Measurements from ENCODE around the gene DMTF1.

DMTF1 gene

GRCh38 chr7:87213811-87214210, 61.6 kb downstream of the DMTF1 start:
- no peak overlapping the region for H3K27ac ChIP-seq (ENCODE audit: low read length)
- no peaks in the 10 kb centered on the region for H3K27me3 ChIP-seq (ENCODE audit: low read depth, low read length)
- H3K4me1 ChIP-seq (ENCODE audit: control insufficient read depth in 1 of 2, insufficient read depth in 2 of 2, low read length in 2 of 2): peaks cover 6 to 10% of the 10 kb centered on the region in 2 donors
- no peak overlapping the region for H3K4me3 ChIP-seq (ENCODE audit: low read depth in 1 of 2, low read length in 2 of 2)
- no peaks in the 10 kb centered on the region for H3K36me3 ChIP-seq (ENCODE audit: control insufficient read depth in 1 of 2, insufficient read depth in 2 of 2, low read length in 2 of 2)
- H3K9me3 ChIP-seq (ENCODE audit: control insufficient read depth in 1 of 2, low read length in 2 of 2): no peaks in the 10 kb centered on the region

GRCh38 chr7:87215046-87215445, 62.8 kb downstream of the DMTF1 start:
- H3K4me1 ChIP-seq (ENCODE audit: control insufficient read depth in 1 of 2, insufficient read depth in 2 of 2, low read length in 2 of 2): peaks cover 6 to 10% of the 10 kb centered on the region in 2 donors
- no peak overlapping the region for H3K4me3 ChIP-seq (ENCODE audit: low read depth in 1 of 2, low read length in 2 of 2)

GRCh38 chr7:87216701-87217508, 64.7 kb downstream of the DMTF1 start:
- H3K36me3 ChIP-seq (ENCODE audit: control insufficient read depth in 1 of 2, insufficient read depth in 2 of 2, low read length in 2 of 2): no peaks in the 10 kb centered on the region
- no peak overlapping the region for H3K4me3 ChIP-seq (ENCODE audit: low read depth in 1 of 2, low read length in 2 of 2)
- peak overlapping the region; percentile 40 for H3K27ac ChIP-seq (ENCODE audit: low read length)
- peaks cover 6 to 19% of the 10 kb centered on the region in 2 donors for H3K4me1 ChIP-seq (ENCODE audit: control insufficient read depth in 1 of 2, insufficient read depth in 2 of 2, low read length in 2 of 2)
- H3K27me3 ChIP-seq (ENCODE audit: low read depth, low read length): no peaks in the 10 kb centered on the region
- H3K9me3 ChIP-seq (ENCODE audit: control insufficient read depth in 1 of 2, low read length in 2 of 2): no peaks in the 10 kb centered on the region

More at GRCh38 chr7:87215046-87215445, 62.8 kb downstream of the DMTF1 start:
- Histone ChIP-seq H3K36me3 (ENCODE audit: control insufficient read depth in 1 of 2, insufficient read depth in 2 of 2, low read length in 2 of 2) (no peaks in the 10 kb centered on the region), H3K27me3 (ENCODE audit: low read depth, low read length) (no peaks in the 10 kb centered on the region), H3K27ac (ENCODE audit: low read length) (no peak overlapping the region), H3K9me3 (ENCODE audit: control insufficient read depth in 1 of 2, low read length in 2 of 2) (no peaks in the 10 kb centered on the region)

GRCh38 chr7:87217983-87218653, 65.9 kb downstream of the DMTF1 start:
- H3K27ac ChIP-seq (ENCODE audit: low read length): peak overlapping the region; percentile 87

GRCh38 chr7:87218796-87219544, 66.7 kb downstream of the DMTF1 start:
- Histone ChIP-seq H3K27ac (ENCODE audit: low read length) (peak overlapping the region; percentile 87), H3K4me1 (ENCODE audit: control insufficient read depth in 1 of 2, insufficient read depth in 2 of 2, low read length in 2 of 2) (peaks cover 6 to 19% of the 10 kb centered on the region in 2 donors), H3K27me3 (ENCODE audit: low read depth, low read length) (no peaks in the 10 kb centered on the region), H3K36me3 (ENCODE audit: control insufficient read depth in 1 of 2, insufficient read depth in 2 of 2, low read length in 2 of 2) (no peaks in the 10 kb centered on the region), H3K4me3 (ENCODE audit: low read depth in 1 of 2, low read length in 2 of 2) (peak overlapping the region; percentile 90 to 95), H3K9me3 (ENCODE audit: control insufficient read depth in 1 of 2, low read length in 2 of 2) (no peaks in the 10 kb centered on the region)

More at GRCh38 chr7:87217983-87218653, 65.9 kb downstream of the DMTF1 start:
- H3K27me3 ChIP-seq (ENCODE audit: low read depth, low read length): no peaks in the 10 kb centered on the region
- no peaks in the 10 kb centered on the region for H3K36me3 ChIP-seq (ENCODE audit: control insufficient read depth in 1 of 2, insufficient read depth in 2 of 2, low read length in 2 of 2)
- H3K4me3 ChIP-seq (ENCODE audit: low read depth in 1 of 2, low read length in 2 of 2): peak overlapping the region; percentile 90 to 95
- no peaks in the 10 kb centered on the region for H3K9me3 ChIP-seq (ENCODE audit: control insufficient read depth in 1 of 2, low read length in 2 of 2)
- peaks cover 6 to 19% of the 10 kb centered on the region in 2 donors for H3K4me1 ChIP-seq (ENCODE audit: control insufficient read depth in 1 of 2, insufficient read depth in 2 of 2, low read length in 2 of 2)

GRCh38 chr7:87219545-87220025, 67.3 kb downstream of the DMTF1 start, which contains the start of gene TMEM243:
TSS of gene TMEM243 (minus strand) at chr7:87219732. CDS start at chr7:87219503, 229 bp downstream.
- Histone ChIP-seq H3K27ac (ENCODE audit: low read length) (peak within 1 kb of the TSS; percentile 87), H3K36me3 (ENCODE audit: control insufficient read depth in 1 of 2, insufficient read depth in 2 of 2, low read length in 2 of 2) (no peaks in the 10 kb centered on the region), H3K4me3 (ENCODE audit: low read depth in 1 of 2, low read length in 2 of 2) (peak within 1 kb of the TSS; percentile 90 to 95), H3K4me1 (ENCODE audit: control insufficient read depth in 1 of 2, insufficient read depth in 2 of 2, low read length in 2 of 2) (peaks cover 6 to 19% of the 10 kb centered on the region in 2 donors), H3K9me3 (ENCODE audit: control insufficient read depth in 1 of 2, low read length in 2 of 2) (no peaks in the 10 kb centered on the region), H3K27me3 (ENCODE audit: low read depth, low read length) (no peaks in the 10 kb centered on the region)

- no peaks in the 10 kb centered on the region for H3K9me3 ChIP-seq (ENCODE audit: control insufficient read depth in 1 of 2, low read length in 2 of 2)
- peak overlapping the region; percentile 87 for H3K27ac ChIP-seq (ENCODE audit: low read length)
- peak overlapping the region; percentile 90 to 95 for H3K4me3 ChIP-seq (ENCODE audit: low read depth in 1 of 2, low read length in 2 of 2)
- H3K36me3 ChIP-seq (ENCODE audit: control insufficient read depth in 1 of 2, insufficient read depth in 2 of 2, low read length in 2 of 2): no peaks in the 10 kb centered on the region
- peaks cover 6 to 19% of the 10 kb centered on the region in 2 donors for H3K4me1 ChIP-seq (ENCODE audit: control insufficient read depth in 1 of 2, insufficient read depth in 2 of 2, low read length in 2 of 2)
- no peaks in the 10 kb centered on the region for H3K27me3 ChIP-seq (ENCODE audit: low read depth, low read length)
These were observed 67.9 kb downstream of the DMTF1 start for GRCh38 chr7:87220026-87220733.

- Histone ChIP-seq H3K4me1 (ENCODE audit: control insufficient read depth in 1 of 2, insufficient read depth in 2 of 2, low read length in 2 of 2) (peaks cover 6 to 19% of the 10 kb centered on the region in 2 donors), H3K27ac (ENCODE audit: low read length) (no peak overlapping the region), H3K4me3 (ENCODE audit: low read depth in 1 of 2, low read length in 2 of 2) (peak overlapping the region; percentile 90 to 95), H3K27me3 (ENCODE audit: low read depth, low read length) (no peaks in the 10 kb centered on the region), H3K36me3 (ENCODE audit: control insufficient read depth in 1 of 2, insufficient read depth in 2 of 2, low read length in 2 of 2) (no peaks in the 10 kb centered on the region), H3K9me3 (ENCODE audit: control insufficient read depth in 1 of 2, low read length in 2 of 2) (no peaks in the 10 kb centered on the region)
These were observed 68.5 kb downstream of the DMTF1 start for GRCh38 chr7:87220734-87221215.

GRCh38 chr7:87223666-87224065, 71.4 kb downstream of the DMTF1 start:
- Histone ChIP-seq H3K9me3 (ENCODE audit: control insufficient read depth in 1 of 2, low read length in 2 of 2) (no peaks in the 10 kb centered on the region), H3K4me3 (ENCODE audit: low read depth in 1 of 2, low read length in 2 of 2) (no peak overlapping the region), H3K36me3 (ENCODE audit: control insufficient read depth in 1 of 2, insufficient read depth in 2 of 2, low read length in 2 of 2) (no peaks in the 10 kb centered on the region), H3K27me3 (ENCODE audit: low read depth, low read length) (no peaks in the 10 kb centered on the region), H3K4me1 (ENCODE audit: control insufficient read depth in 1 of 2, insufficient read depth in 2 of 2, low read length in 2 of 2) (peaks cover 0 to 9% of the 10 kb centered on the region in 2 donors), H3K27ac (ENCODE audit: low read length) (no peak overlapping the region)

GRCh38 chr7:87225696-87226095, 73.4 kb downstream of the DMTF1 start:
- H3K9me3 ChIP-seq (ENCODE audit: control insufficient read depth in 1 of 2, low read length in 2 of 2): no peaks in the 10 kb centered on the region
- H3K4me3 ChIP-seq (ENCODE audit: low read depth in 1 of 2, low read length in 2 of 2): no peak overlapping the region
- no peaks in the 10 kb centered on the region for H3K27me3 ChIP-seq (ENCODE audit: low read depth, low read length)
- H3K4me1 ChIP-seq (ENCODE audit: control insufficient read depth in 1 of 2, insufficient read depth in 2 of 2, low read length in 2 of 2): peaks cover 0 to 7% of the 10 kb centered on the region in 2 donors
- no peaks in the 10 kb centered on the region for H3K36me3 ChIP-seq (ENCODE audit: control insufficient read depth in 1 of 2, insufficient read depth in 2 of 2, low read length in 2 of 2)
- no peak overlapping the region for H3K27ac ChIP-seq (ENCODE audit: low read length)

All from muscle layer of duodenum (tissue), 2 donors.